HG02678 (cell line): Measurements from ENCODE around the gene IQGAP1.

Experiments
- ATAC-seq: cut with Tn5 transposase; IDR thresholded peaks from one replicate; pipeline ENCODE4 v1.9.1; 2021; ENCODE audit warnings: mild to moderate bottlenecking, moderate library complexity; ENCODE audit not compliant: unreplicated experiment

IQGAP1 gene

GRCh38 chr15:90432253-90432652, 44.2 kb downstream of the IQGAP1 start:
- no peak for ATAC-seq

- no peak for ATAC-seq
Measured at GRCh38 chr15:90435652-90436337, 47.8 kb downstream of the IQGAP1 start.

DNA sequence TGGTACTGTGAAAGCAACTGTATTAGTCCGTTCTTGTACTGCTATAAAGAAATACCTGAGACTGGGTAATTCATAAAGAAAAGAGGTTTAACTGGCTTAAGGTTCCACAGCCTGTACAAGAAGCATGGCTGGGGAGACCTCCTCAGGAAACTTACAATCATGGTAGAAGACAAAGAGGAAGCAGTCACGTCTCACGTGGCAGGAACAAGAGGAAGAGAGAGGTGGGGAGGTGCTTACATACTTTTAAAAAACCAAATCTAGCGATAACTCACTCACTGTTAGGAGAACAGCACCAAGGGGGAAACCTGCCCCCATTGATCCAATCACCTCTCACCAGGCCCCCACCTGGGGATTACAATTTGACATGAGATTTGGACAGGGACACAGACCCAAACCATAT, 48.9 kb downstream of the IQGAP1 start:
- no peak for ATAC-seq

DNA sequence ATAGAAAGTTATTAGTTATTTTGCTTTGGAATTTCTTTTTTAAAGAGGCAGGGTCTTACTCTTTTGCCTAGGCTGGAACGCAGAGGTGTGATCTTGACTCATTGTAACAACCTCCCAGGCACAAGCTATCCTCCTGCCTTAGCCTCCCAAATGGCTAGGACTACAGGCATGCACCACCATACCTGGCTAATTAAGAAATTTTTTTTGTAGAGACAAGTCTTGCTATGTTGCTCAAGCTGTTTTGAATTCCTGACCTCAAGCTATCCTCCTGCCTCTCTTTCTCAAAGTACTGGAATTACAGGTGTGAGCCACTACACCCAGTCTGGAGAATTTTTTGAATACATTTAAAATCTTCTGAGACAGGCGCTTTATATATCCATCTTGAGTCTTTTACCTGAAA, 49.5 kb downstream of the IQGAP1 start:
- no peak for ATAC-seq

- no peak for ATAC-seq
Measured at GRCh38 chr15:90439946-90440345, 51.9 kb downstream of the IQGAP1 start.

GRCh38 chr15:90441027-90441426, 53.0 kb downstream of the IQGAP1 start:
- ATAC-seq = no peak

- ATAC-seq = no peak
Measured at GRCh38 chr15:90442423-90442822, 54.4 kb downstream of the IQGAP1 start.

DNA sequence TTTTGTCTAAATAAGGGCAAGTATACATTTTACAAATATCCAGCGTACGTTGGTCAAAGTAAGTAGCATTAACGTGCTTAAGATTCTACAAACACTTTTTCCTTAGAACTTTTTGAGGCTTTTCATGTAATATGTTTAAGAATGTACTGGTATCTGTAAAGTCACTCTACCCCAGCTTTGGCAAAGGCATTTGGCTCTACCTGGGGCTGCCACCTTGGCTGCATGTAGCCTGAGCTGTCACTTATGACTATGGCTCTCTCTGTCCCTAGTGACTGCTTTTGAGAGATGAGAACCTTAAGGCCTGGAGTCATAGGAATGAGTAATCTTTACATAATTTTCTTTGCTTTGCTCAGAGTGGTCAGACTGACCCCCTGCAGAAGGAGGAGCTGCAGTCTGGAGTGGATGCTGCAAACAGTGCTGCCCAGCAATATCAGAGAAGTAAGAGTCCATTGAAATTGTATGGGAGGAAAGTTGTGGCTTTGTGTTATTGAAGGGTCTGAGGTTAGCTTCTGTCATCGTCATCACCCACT, 61.2 kb downstream of the IQGAP1 start:
- ATAC-seq = no peak

DNA sequence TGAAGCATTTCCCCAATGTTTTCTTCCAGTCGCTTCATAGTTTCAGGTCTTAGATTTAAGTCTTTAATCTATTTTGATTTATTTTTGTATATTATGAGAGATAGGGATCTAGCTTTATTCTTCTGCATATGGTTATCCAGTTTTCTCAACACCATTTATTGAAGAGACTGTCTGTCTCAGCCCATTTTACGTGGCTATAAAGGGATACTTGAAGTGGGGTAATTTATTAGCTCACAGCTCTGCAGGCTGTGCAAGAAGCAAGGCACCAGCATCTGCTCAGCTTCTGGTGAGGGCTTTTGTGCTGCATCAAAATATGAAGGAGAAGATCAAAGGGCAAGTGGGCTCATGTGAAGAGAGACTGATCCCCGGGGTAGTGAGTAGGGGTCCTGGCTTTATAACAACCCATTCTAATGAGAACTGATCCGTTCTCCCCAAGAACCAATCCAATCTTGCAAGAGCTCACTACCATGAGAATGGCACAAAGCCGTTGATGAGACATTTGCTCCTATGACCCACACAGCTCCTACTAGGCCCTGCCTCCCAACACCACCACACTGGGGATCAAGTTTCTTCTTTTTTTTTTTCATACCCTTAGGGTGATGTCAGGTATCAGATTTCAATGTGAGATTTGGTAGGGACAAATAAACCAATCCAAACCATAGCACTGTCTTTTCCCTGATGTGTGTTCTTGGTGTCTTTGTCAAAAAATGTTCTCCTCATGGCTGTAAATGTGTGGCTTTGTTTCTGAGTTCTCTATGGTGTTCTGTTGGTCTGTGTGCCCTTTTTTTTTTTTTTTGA, 63.2 kb downstream of the IQGAP1 start:
- ATAC-seq = no peak

DNA sequence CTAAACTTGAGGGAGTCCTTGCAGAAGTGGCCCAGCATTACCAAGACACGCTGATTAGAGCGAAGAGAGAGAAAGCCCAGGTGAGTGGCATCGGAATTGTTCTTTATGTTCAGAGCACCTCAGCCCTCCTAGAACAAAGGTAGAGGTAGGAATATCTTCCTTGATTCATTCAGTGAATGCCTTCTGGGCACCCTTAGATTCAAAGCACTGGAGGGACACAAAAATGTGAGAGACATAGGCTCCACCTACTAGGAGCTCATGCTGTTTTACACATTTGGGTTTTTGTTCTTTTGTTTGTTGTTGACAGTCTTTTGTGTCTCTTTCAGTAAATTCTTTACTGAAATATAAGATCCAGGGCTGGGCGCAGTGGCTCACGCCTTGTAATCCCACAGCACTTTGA, 68.2 kb downstream of the IQGAP1 start:
- no peak for ATAC-seq

- ATAC-seq = no peak
Measured at GRCh38 chr15:90458061-90458460, 70.0 kb downstream of the IQGAP1 start.

DNA sequence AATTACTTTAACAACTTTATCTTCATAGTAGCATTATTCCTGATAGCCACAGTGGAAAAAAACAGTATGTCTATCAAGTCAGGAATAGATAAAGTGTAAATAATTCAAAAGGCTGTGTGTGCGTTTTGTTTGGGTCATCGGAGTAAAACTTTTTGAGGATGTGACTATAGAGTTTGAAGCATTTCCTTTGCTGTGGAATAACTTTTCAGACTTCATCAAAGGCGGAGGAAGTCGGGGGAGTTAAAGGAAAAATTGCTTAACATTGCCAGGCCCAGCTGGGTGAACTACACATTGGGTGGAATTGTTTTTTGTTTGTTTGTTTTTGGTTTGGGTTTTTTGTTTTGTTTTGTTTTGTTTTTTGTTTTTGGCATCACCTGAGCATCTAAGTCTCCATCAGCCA, 71.3 kb downstream of the IQGAP1 start:
- no peak for ATAC-seq

DNA sequence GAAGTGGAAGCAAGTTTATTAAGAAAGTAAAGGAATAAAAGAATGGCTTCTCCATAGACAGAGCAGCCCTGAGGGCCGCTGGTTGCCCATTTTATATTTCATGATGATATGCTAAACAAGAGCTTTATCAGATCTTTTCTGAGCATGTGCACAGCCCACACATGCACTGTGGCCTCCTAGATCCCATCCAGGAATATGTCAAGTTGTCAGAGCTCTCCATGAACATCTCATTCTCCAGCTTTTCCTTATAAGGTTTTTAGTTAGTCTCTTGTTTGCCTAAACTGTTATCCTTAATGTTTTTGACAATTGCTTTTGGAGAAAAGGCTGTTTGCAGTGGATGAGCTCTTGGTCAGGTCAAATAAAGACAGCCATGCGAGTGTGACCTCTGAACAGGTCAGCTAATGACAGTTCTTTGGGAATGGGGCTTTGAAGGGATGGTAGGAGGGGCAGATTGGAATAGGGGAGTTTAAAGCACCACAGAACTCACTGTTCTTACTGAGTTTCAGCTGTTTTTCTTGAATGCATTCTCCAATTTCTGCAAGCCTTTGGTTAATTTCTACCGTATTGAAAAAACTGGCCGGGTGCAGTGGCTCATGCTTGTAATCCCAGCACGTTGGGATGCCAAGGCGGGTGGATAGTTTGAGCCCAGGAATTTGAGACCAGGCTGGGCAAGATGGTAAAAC, 72.2 kb downstream of the IQGAP1 start:
- ATAC-seq = no peak

DNA sequence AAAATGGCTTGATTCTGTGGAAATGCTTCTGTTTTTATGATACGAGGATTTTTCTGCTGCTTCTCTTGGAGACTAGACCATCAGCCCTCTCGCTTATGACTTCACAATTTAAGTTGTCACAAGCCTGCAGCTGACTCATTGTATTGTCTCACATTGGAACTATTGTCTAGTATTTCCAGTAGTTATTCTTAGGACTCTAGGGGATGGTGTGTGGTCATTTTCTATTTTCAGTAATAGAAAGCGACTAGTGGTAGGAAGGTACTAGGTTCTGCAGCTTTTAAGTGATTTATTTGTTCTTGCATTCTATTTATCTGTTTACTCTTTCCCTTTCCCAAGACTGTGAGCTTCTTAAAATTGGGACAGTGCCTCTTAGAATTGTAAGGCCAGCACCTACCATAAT, 75.3 kb downstream of the IQGAP1 start:
- ATAC-seq = no peak

- no peak for ATAC-seq
Measured at GRCh38 chr15:90465140-90465929, 77.3 kb downstream of the IQGAP1 start.

GRCh38 chr15:90465930-90466567, 78.0 kb downstream of the IQGAP1 start:
- no peak for ATAC-seq

DNA sequence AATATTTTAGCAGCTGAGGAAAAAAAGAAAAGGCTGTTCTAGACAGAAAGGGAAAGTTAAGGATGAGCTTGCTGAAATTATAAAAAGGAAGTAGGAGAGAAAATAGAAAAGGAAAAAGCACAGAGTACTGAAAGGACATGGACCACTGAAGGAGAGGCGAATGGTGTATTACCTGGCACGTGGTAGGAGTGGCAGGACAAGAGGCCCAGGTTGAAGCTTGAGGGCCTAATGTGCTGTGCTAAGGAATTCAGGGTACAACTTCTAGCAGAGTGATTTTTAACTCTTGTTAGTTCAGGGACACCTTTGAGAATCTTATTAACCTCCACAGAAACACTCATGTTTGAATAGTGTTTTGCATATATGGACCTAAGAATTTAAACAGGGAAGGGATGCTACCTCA, 81.7 kb downstream of the IQGAP1 start:
- no peak for ATAC-seq

DNA sequence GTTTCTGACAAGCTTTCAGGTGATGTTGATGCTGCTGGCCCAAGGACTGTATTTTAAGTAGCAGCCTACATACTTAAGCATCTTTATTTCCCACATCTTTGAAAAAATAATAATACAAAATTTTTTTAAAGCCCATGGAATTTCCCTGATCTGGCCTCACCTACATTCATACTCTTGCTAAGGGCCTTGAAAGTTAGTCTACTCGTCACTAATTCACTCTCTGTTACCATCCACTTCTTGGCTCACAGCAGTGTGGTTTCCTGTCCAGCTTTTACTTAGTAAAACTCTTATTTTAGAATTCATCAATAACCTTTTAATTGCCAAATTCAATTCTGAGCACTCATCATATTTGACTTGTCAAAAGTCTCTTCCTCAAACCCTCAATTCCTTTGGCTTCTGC, 82.4 kb downstream of the IQGAP1 start:
- no peak for ATAC-seq

DNA sequence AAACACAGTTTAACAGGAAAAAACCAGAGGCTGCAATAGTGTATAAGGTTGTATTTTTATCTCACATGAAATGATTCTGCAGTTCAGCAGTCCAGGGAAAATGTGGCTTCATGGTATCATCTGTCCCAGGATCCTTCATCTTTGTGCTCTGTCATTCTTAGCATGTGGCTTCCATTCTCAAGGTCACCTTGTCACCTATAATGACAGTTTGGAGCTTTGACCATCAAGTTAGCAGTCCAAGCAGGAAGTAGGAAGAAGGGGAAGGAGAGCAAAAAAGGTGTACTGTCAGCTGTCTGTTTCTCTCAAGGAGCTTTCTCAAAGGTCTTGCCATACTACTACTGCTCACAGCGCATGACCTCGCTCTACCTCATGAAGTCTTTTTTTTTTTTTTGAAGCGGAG, 83.1 kb downstream of the IQGAP1 start:
- ATAC-seq = no peak

DNA sequence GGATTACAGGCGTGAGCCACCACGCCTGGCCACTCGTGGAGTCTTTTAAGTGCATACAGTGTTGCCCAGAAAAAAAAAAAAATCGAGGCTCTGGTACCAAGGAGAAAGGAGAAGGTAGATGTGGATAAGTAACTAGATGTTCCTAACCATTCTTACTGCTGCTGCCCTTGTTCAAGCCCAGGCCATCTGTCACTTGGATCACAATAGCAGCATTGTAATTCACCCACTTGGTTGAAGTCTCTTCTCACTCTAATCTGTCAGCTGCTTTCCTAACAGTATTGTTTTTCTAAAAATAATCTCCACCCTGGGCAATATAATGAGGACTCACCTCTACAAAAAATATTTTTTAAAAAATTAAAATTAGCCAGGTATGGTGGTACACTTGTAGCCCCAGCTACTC, 83.7 kb downstream of the IQGAP1 start:
- ATAC-seq = no peak
